ENCODE data around the gene ABCA1.

The ABCA1 gene

DNA sequence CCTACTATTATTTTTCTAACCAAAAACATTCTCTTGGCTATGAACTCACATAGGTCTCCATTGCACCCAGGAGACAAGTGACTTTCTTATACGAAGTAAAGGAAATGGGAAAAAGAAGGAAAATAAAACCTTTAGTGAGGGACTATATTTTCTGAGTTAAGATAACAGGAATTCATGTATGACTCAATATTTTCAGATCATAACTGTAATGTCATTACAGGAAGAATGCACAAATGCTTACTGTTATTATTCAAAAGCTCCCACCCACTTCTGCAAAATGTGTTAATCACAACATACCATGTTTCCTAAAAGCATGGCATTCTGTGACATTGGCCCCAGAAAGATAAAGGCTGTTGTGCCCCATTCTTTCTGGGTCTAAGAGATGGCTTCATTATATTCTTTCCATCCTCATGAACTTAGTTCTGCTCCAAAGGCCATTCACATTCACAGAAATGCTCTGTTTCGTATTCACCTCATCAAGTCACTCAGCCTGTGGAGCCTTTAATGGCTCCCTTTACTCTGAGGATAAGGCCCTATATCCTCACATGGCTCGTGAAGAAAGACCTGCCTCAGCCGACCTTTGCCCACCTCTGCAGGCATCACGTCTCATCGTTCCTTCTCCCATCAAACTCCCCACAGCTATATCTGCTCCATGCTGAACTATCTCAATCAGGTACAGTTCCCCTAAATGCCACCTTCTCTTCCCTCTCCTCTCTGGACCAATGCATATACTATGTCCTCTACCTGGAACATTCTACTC, 77.0 kb downstream of the ABCA1 start:
- H3K4me3 ChIP-seq (ENCODE audit: low read depth, low read length), result no peak overlapping the region
- TF ChIP-seq, protein P1, sequence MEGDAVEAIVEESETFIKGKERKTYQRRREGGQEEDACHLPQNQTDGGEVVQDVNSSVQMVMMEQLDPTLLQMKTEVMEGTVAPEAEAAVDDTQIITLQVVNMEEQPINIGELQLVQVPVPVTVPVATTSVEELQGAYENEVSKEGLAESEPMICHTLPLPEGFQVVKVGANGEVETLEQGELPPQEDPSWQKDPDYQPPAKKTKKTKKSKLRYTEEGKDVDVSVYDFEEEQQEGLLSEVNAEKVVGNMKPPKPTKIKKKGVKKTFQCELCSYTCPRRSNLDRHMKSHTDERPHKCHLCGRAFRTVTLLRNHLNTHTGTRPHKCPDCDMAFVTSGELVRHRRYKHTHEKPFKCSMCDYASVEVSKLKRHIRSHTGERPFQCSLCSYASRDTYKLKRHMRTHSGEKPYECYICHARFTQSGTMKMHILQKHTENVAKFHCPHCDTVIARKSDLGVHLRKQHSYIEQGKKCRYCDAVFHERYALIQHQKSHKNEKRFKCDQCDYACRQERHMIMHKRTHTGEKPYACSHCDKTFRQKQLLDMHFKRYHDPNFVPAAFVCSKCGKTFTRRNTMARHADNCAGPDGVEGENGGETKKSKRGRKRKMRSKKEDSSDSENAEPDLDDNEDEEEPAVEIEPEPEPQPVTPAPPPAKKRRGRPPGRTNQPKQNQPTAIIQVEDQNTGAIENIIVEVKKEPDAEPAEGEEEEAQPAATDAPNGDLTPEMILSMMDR (IDR thresholded peaks at IDR 0.05; ENCODE audit: low read depth, low read length), result no peak

DNA sequence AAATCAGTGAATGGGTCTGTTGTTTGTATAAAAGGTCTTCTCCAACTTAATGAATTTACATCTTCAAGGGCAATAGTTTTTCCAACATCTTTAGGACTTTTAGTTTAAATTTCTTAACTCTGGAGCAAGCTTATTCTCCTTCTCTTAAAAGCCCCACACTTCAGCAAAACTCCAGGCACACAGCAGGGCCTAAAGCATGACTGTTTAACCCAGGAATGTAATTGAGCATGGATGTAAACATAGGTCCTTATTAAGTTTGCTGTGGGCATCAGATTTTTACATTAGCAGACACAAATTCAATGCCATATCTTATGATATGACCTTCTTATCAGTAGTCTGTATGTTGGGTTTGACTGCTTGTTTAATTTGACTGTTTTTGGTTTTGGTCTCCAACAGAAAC, 78.9 kb downstream of the ABCA1 start:
- TF ChIP-seq, protein P1 (IDR thresholded peaks at IDR 0.05; ENCODE audit: low read depth, low read length), result no peak

DNA sequence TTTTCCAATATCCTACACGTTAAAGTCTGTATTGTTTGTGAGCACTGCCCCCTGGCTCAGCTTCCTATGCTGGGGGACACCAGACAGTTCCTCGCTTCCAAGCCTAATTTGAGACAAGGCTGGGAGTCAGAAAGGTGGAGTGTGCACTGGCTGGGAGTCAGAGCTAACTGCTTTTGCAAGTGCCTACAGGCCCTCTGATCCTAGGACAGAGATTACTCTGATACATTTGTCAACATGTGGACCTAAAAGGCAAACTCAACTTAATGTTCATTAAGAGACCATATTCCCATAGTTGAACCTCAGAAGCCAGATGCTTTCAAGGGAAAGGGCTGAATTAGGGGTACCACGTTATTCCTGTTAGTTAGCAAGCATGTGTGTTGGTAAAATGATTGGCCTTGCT, 83.2 kb downstream of the ABCA1 start:
- TF ChIP-seq, protein P1 (IDR thresholded peaks at IDR 0.05; ENCODE audit: low read depth, low read length), result no peak

More for the DNA sequence above, 78.9 kb downstream of the ABCA1 start:
- no peak overlapping the region for H3K4me3 ChIP-seq (ENCODE audit: low read depth, low read length)

DNA sequence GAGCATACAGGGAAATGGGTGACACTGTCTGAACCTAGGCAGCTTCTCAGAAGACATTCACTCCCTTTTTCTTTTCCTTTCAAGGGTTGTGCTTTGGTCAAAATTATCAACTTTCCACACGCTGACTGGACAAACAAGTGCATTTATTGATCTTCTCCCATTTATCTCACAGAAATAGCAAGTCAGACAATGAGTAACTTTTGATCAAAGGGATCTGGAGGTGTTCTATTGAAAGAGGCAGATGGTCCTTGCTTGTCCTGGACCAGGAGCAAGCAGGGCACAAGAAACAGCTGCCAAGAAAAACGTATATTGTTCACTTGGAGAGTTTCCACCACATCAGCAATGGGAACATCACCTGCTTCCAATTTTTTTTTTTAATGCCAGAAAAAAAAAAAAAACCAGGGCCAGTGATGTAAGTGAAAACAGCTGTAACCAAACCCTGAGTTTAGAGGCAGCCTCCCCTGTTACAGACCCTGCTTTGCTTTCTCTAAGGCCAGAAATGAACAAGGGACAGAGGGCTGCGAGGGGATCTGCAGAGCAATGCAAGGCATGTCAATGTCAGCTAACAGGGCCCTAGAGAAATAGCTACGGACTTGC, 84.2 kb downstream of the ABCA1 start:
- TF ChIP-seq, protein P1 (IDR thresholded peaks at IDR 0.05; ENCODE audit: low read depth, low read length), result no peak
- H3K4me3 ChIP-seq (ENCODE audit: low read depth, low read length), result no peak overlapping the region

More for the DNA sequence above, 83.2 kb downstream of the ABCA1 start:
- H3K4me3 ChIP-seq (ENCODE audit: low read depth, low read length), result no peak overlapping the region

DNA sequence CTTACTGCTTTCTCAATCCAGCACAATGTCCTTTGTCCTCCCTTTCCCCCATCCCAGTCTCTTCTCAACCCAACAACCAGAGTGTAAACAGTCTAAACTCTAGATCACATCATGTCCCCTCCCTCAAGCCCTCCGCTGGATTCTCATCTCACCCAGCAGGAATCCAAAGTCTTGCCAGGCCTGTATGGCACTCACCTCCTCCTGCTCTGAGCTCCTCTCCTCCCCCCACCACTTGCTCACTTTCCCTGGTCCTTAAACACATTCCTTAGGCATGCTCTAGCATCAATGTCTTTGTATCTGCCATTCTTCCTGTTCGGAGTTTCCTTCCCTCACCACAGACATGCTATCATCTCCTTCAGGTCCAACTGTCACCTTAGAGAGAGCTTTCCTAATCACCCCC, 85.3 kb downstream of the ABCA1 start:
- H3K4me3 ChIP-seq (ENCODE audit: low read depth, low read length), result no peak overlapping the region

DNA sequence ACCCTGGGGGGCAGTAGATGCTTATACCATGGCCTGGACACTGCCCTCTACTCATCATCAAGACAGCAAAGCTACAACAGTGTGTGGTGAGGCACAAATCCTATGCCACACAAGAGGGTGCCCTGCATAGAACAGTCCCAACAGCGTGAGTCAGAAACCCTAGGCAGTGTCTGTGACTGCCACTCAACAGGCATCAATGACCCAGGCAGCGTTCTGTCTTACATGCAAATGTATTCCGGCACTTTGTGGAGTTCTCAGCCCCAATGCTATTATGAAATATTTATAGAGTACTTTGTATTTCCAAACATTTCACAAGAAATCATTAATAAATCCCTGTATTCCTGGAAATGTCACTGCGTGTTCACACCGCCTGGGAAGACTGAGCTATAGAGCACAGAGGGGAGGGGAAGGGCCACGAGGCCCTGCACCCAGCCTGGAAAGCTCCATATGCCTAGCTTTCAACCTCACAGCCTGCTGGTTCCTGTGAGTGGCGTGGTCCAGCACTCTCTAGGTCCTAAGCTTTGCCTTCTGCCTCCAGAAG, 86.3 kb downstream of the ABCA1 start:
- TF ChIP-seq, protein P1 (IDR thresholded peaks at IDR 0.05; ENCODE audit: low read depth, low read length), result no peak
- H3K4me3 ChIP-seq (ENCODE audit: low read depth, low read length), result no peak overlapping the region

More for the DNA sequence above, 85.3 kb downstream of the ABCA1 start:
- TF ChIP-seq, protein P1 (IDR thresholded peaks at IDR 0.05; ENCODE audit: low read depth, low read length), result no peak

DNA sequence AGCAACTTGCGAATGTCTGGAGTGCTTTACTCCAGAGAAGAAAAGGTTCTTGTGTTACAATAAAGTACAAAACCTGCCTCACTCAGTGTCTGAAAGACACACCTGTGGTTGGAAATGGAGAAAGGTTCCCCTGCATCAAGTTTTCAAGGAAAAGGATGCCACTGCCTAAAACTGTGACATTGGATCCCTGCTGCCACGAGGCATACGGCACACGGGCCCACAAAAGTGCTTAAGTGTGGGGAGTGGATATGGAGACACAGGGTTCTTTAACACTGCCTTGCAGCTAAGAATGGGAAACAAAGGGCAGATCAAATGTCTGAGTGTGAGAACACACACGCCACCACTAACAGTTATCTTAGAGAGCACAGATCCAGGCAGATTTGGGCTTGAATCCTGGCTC, 89.0 kb downstream of the ABCA1 start:
- TF ChIP-seq, protein P1 (IDR thresholded peaks at IDR 0.05; ENCODE audit: low read depth, low read length), result no peak
- no peak overlapping the region for H3K4me3 ChIP-seq (ENCODE audit: low read depth, low read length)
